ENCODE measurements around the gene ADGRA1.
"Not testable (repeated sequence)": the region's sequence is repeated elsewhere in the genome, so short reads cannot be mapped to it uniquely, and the experiment has no call there.

ADGRA1 gene

GRCh38 chr10:133143546-133143945 lies 55.8 kb downstream of the ADGRA1 start:
- Mint-ChIP-seq H3K27me3 (ENCODE audit: low read depth) (peaks cover 36% of the 10 kb centered on the region), H3K4me3 (no peak overlapping the region), H3K27ac (peak overlapping the region; percentile 51 to 69 (median 67)), H3K9me3 (peaks cover 17% of the 10 kb centered on the region), H3K4me1 (peaks cover 29% of the 10 kb centered on the region), H3K36me3 (ENCODE audit: low read depth) (no peaks in the 10 kb centered on the region)
- TF ChIP-seq CTCF (IDR thresholded peaks at IDR 0.05; ENCODE audit: unreplicated experiment in 3 of 3) = no peak

- H3K4me3 Mint-ChIP-seq = no peak overlapping the region
- H3K27ac Mint-ChIP-seq = no peak overlapping the region
Measured at GRCh38 chr10:133144771-133145170, 57.0 kb downstream of the ADGRA1 start.

GRCh38 chr10:133150226-133150625 lies 62.5 kb downstream of the ADGRA1 start:
- no peak for TF ChIP-seq CTCF (IDR thresholded peaks at IDR 0.05; ENCODE audit: unreplicated experiment in 3 of 3)
- Mint-ChIP-seq H3K4me1 (peaks cover 13% of the 10 kb centered on the region), H3K27me3 (ENCODE audit: low read depth) (peaks cover 42% of the 10 kb centered on the region), H3K4me3 (no peak overlapping the region), H3K9me3 (peaks cover 29% of the 10 kb centered on the region), H3K36me3 (ENCODE audit: low read depth) (no peaks in the 10 kb centered on the region), H3K27ac (no peak overlapping the region)

More at GRCh38 chr10:133144771-133145170, 57.0 kb downstream of the ADGRA1 start:
- TF ChIP-seq CTCF (IDR thresholded peaks at IDR 0.05; ENCODE audit: unreplicated experiment in 3 of 3) = no peak
- Mint-ChIP-seq H3K9me3 (peaks cover 26% of the 10 kb centered on the region), H3K4me1 (peaks cover 29% of the 10 kb centered on the region), H3K36me3 (ENCODE audit: low read depth) (no peaks in the 10 kb centered on the region), H3K27me3 (ENCODE audit: low read depth) (peaks cover 43% of the 10 kb centered on the region)

- H3K27ac Mint-ChIP-seq = no peak overlapping the region
- H3K9me3 Mint-ChIP-seq = peaks cover 29% of the 10 kb centered on the region
- no peak overlapping the region for H3K4me3 Mint-ChIP-seq
- no peak for TF ChIP-seq CTCF (IDR thresholded peaks at IDR 0.05; ENCODE audit: unreplicated experiment in 3 of 3)
- peaks cover 11% of the 10 kb centered on the region for H3K4me1 Mint-ChIP-seq
- H3K27me3 Mint-ChIP-seq (ENCODE audit: low read depth) = peaks cover 41% of the 10 kb centered on the region
- no peaks in the 10 kb centered on the region for H3K36me3 Mint-ChIP-seq (ENCODE audit: low read depth)
Measured at GRCh38 chr10:133150656-133151055, 62.9 kb downstream of the ADGRA1 start.

- H3K36me3 Mint-ChIP-seq (ENCODE audit: low read depth); H3K4me3 Mint-ChIP-seq: not testable (repeated sequence)
- Mint-ChIP-seq H3K4me1 (peaks cover 11% of the 10 kb centered on the region), H3K27me3 (ENCODE audit: low read depth) (peaks cover 41% of the 10 kb centered on the region), H3K27ac (peak overlapping the region in 2 of 3 experiments; percentile 19 to 84), H3K9me3 (peaks cover 29% of the 10 kb centered on the region)
Measured at GRCh38 chr10:133151071-133151470, 63.3 kb downstream of the ADGRA1 start.

GRCh38 chr10:133151543-133151972 lies 63.8 kb downstream of the ADGRA1 start:
- peaks cover 25% of the 10 kb centered on the region for H3K9me3 Mint-ChIP-seq
- TF ChIP-seq CTCF (IDR thresholded peaks at IDR 0.05; ENCODE audit: unreplicated experiment in 3 of 3) = no peak
- peaks cover 11% of the 10 kb centered on the region for H3K4me1 Mint-ChIP-seq
- H3K4me3 Mint-ChIP-seq = no peak overlapping the region
- H3K27me3 Mint-ChIP-seq (ENCODE audit: low read depth) = peaks cover 39% of the 10 kb centered on the region
- H3K36me3 Mint-ChIP-seq (ENCODE audit: low read depth) = no peaks in the 10 kb centered on the region
- peak overlapping the region in 2 of 3 experiments; percentile 19 to 84 for H3K27ac Mint-ChIP-seq
